A549 (cell line): ENCODE results near the gene WHRN. TPM values are rescaled to one million over a fixed set of nuclear protein-coding genes. Genes with fewer than 3 reads are reported as not detected.
A peak's percentile ranks its signal among the peaks of the same experiment; 100 is the strongest.

ENCODE experiments used
- ATAC-seq, 2 experiments: fragments of 200-7000 bp in 1 of 2; fragments of >200 bp in 1 of 2; cut with Nextera tagmentation in 1 of 2; cut with Tn5 transposase in 1 of 2; 3 replicates each; pipeline versions ENCODE4 v1.8.0 to v1.9.1; 2018 to 2020; ENCODE audit warnings: mild to moderate bottlenecking in 1 of 2, moderate library complexity in 1 of 2
- CTCF ChIA-PET: fragments of 300-600 bp; sonication (Branson Sonifier 250); formaldehyde crosslinking; extraction: SDS; loops from one replicate; lab custom pipeline; 2021; ENCODE audit warnings: antibody characterized with exemption, inconsistent platforms; lab: Yijun Ruan, JAX
- POLR2A ChIA-PET: fragments of 350-600 bp; formaldehyde crosslinking; extraction: SDS; loops from one replicate; lab custom pipeline; 2021; ENCODE audit warnings: antibody characterized with exemption, inconsistent platforms; lab: Yijun Ruan, JAX
- DNase-seq, 2 experiments: peaks; one replicate each; pipeline versions ENCODE4 v3.0.0 to v3.0.0-alpha.2; 2011 to 2016; ENCODE audit warnings: low read depth in 1 of 2, low spot score in 1 of 2
- FAIRE-seq: peaks from 2 replicates; lab custom pipeline; 2011; peaks lifted over from hg19 to GRCh38; lab: Jason Lieb, UNC
- H3K27ac ChIP-seq, 2 experiments: fragments of >200 bp; sonication (Bioruptor Twin); formaldehyde crosslinking; 3 replicates each; pipeline ENCODE4 v1.5.1; 2016 to 2017
- H3K4me1 ChIP-seq: fragments of >200 bp; sonication (Bioruptor Twin); formaldehyde crosslinking; 3 replicates; pipeline ENCODE4 v1.6.1; 2016
- H3K4me2 ChIP-seq: fragments of >200 bp; sonication (Bioruptor Twin); formaldehyde crosslinking; 3 replicates; pipeline ENCODE4 v1.6.1; 2016
- H3K4me3 ChIP-seq: fragments of >200 bp; sonication (Bioruptor Twin); formaldehyde crosslinking; 3 replicates; pipeline ENCODE4 v1.5.1; 2016
- H3K9me3 ChIP-seq: fragments of >200 bp; sonication (Bioruptor Twin); formaldehyde crosslinking; 3 replicates; pipeline ENCODE4 v1.6.1; 2016
- EHF ChIP-seq: fragments of 250-450 bp; sonication (Bioruptor Pico); IDR thresholded peaks from 2 replicates; pipeline ENCODE4 v1.5.0; 2020; ENCODE audit warnings: mild to moderate bottlenecking
- FOXS1 ChIP-seq: fragments of 250-450 bp; sonication (Bioruptor Pico); IDR thresholded peaks from 2 replicates; pipeline ENCODE4 v1.5.0; 2020; ENCODE audit warnings: mild to moderate bottlenecking, moderate library complexity
- HDAC2 ChIP-seq: fragments of 200-600 bp; sonication (generic); IDR thresholded peaks from 2 replicates; pipeline ENCODE4 v1.6.1; 2016
- HOXB5 ChIP-seq: fragments of 250-450 bp; sonication (Bioruptor Pico); IDR thresholded peaks from 2 replicates; pipeline ENCODE4 v1.5.0; 2020; ENCODE audit warnings: mild to moderate bottlenecking, moderate library complexity
- KDM5A ChIP-seq: fragments of 200-600 bp; sonication (generic); IDR thresholded peaks from 2 replicates; pipeline ENCODE4 v1.6.1; 2016; ENCODE audit warnings: antibody characterized with exemption, mild to moderate bottlenecking
- RNF2 ChIP-seq: fragments of 200-600 bp; sonication (generic); IDR thresholded peaks from 2 replicates; pipeline ENCODE4 v1.6.1; 2016; ENCODE audit warnings: low read depth, mild to moderate bottlenecking, antibody characterized with exemption, moderate library complexity, borderline replicate concordance
- ZC3H11A ChIP-seq: fragments of 450-650 bp; IDR thresholded peaks from 2 replicates; pipeline ENCODE4 v1.6.1; 2014; ENCODE audit warnings: antibody characterized with exemption, mild to moderate bottlenecking
- ZFP36 ChIP-seq: fragments of 450-650 bp; IDR thresholded peaks from 2 replicates; pipeline ENCODE4 v1.6.1; 2014; ENCODE audit warnings: borderline replicate concordance; ENCODE audit not compliant: partially characterized antibody
- WGBS: methylation state at CpG from one replicate; pipeline ENCODE4 v1.1.6; 2017; ENCODE audit errors: missing lambda C conversion rate; 5-methylcytosine and 5-hydroxymethylcytosine counted together
- polyA plus RNA-seq, 4 experiments: library from polyadenylated mRNA; depleted of rRNA in 3 of 4; stranded (reverse); fragments of >200 nt; fragmentation: RNase III in 1 of 4; extraction: RNeasy Plus Mini Kit Qiagen cat#74134 plus additional on column Dnase treatment in 1 of 4; gene quantifications; 2 replicates in 3 of 4; 3 replicates in 1 of 4; pipeline ENCODE4 v1.2.3, GENCODE V29; 2011 to 2017
- TF ChIP-seq, protein P1 (sequence below): fragments of 250-450 bp; sonication (Bioruptor Pico); IDR thresholded peaks from 2 replicates; pipeline ENCODE4 v1.5.0; 2020; ENCODE audit warnings: low read depth, mild to moderate bottlenecking, moderate library complexity
- TF ChIP-seq, protein P2 (sequence below): fragments of 250-450 bp; sonication (Bioruptor Pico); IDR thresholded peaks from 2 replicates; pipeline ENCODE4 v1.5.0; 2021; ENCODE audit warnings: mild to moderate bottlenecking, moderate library complexity, borderline replicate concordance
- TF ChIP-seq, protein P3 (sequence below): fragments of >200 bp; sonication (Bioruptor Twin); formaldehyde crosslinking; IDR thresholded peaks from 2 replicates; pipeline ENCODE4 v1.6.1; 2016
- TF ChIP-seq, protein P4 (sequence below): fragments of 150-350 bp; IDR thresholded peaks from 2 replicates; pipeline ENCODE4 v1.6.1; 2014; ENCODE audit warnings: low read depth, mild to moderate bottlenecking, low read length

Gene WHRN
- polyA plus RNA-seq, 2 of the 4 experiments (the other 2 are of a cell fraction) = 1.2 to 3.2 TPM

DNA sequence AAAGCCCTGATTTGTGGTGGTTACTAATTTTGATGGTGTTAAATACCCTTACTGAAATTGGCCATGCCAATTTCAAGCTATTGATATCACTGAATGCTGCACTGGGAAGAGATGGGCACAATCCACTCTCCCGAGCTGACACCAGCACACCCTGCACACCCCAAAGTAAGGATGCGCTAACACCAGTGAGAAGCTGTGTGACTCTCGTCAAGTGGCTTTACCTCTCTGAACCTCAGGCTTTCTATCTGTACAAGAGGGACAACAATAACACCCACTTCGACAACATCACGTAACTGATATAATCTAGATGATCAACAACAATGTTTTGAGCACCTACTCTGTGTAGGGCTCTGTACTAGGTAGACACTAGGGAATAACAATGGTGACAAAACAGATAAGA, 109.5 kb downstream of the WHRN start:
- Histone ChIP-seq H3K27ac (no peak overlapping the region), H3K4me1 (peaks cover 15% of the 10 kb centered on the region; the same call in 2 of the 3 replicates), H3K4me2 (no peak overlapping the region), H3K4me3 (no peak overlapping the region), H3K9me3 (no peaks in the 10 kb centered on the region)
- no peak for ATAC-seq
- FAIRE-seq = no peak
- WGBS = 94% methylated on average over 5 of the region's 5 CpGs
- no peak for DNase-seq
- ChIA-PET POLR2A (interaction anchor here (0.7 kb wide), 1 partner anchor 258 kb away, joined by 3 read pairs; no protein-coding TSS in a partner anchor), CTCF (interaction anchor here (1.4 to 3.4 kb wide), 7 partner anchors 9 to 619 kb away, joined by 3 to 25 read pairs (median 4); partner anchors contain the start of gene COL27A1)
- TF ChIP-seq, protein P1, sequence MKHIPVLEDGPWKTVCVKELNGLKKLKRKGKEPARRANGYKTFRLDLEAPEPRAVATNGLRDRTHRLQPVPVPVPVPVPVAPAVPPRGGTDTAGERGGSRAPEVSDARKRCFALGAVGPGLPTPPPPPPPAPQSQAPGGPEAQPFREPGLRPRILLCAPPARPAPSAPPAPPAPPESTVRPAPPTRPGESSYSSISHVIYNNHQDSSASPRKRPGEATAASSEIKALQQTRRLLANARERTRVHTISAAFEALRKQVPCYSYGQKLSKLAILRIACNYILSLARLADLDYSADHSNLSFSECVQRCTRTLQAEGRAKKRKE (CRISPR knock-in tag) = no peak
- no peak for TF ChIP-seq KDM5A
- TF ChIP-seq ZFP36 = peak; percentile 50

DNA sequence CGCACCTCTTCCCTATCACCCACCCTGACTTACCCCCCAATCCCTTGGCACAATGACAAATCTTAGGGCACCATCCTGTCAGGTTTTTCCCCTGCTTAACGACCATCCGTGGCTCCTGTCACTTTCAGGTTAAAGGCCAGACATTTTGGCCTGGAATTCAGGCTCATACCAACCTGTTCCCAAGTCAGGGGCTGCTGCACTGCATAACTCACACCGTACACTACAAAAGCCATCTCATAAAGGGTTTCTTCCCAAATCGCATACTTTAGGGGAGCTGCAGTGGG, 110.0 kb downstream of the WHRN start:
- H3K4me1 ChIP-seq = peaks cover 15% of the 10 kb centered on the region; the same call in 2 of the 3 replicates
- ChIA-PET CTCF (interaction anchor here (1.4 to 3.4 kb wide), 6 partner anchors 10 to 619 kb away, joined by 3 to 25 read pairs (median 4); partner anchors contain the start of gene COL27A1), POLR2A (no interaction called here)
- ATAC-seq = no peak
- no peaks in the 10 kb centered on the region for H3K9me3 ChIP-seq
- H3K4me3 ChIP-seq = no peak overlapping the region
- no peak overlapping the region for H3K27ac ChIP-seq
- no peak for FAIRE-seq
- 60% methylated on average over 5 of the region's 5 CpGs for WGBS
- TF ChIP-seq EHF (CRISPR knock-in tag) = no peak
- no peak for TF ChIP-seq HOXB5 (CRISPR knock-in tag)
- no peak for TF ChIP-seq ZC3H11A
- no peak for TF ChIP-seq RNF2
- DNase-seq = no peak
- no peak overlapping the region for H3K4me2 ChIP-seq

DNA sequence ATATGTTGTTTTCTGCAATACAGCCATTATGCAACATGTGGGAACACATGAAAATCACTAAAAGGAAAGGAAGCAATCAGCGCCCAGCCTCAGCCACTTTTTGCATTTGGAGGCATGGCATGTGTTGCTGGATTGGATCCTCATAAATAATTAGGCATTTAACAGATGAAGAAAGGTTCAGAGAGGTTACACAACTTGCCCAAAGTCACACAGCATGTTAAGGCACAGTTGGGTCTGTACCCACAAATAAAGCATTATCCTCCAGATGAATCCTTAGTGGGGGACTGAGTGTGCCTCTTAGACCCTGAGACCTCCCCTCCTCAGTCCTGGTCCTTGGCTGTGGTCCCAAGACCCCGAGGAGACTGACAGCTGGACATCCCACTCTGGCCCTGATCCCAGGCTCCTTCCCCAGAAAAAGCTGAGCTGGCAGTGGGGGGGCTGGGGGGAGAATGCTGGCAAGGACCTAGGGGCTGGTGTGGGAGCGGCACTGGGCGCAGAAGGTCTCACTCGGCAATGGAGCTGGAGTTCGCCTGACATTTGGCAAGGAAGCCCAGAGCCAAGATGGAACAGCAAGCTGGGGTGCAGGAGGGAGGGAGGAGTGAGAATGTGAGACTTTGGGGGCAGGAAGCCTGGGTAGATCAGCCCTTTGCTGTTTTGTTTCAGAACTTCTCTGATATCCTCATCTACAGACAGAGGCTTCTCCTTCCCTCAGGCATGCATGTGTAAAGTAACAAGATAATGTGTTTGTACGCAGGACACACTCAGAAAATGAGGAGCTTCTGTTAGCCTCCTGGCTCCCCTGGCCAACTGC, 110.5 kb downstream of the WHRN start:
- DNase-seq = no peak
- Histone ChIP-seq H3K4me2 (no peak overlapping the region), H3K4me3 (no peak overlapping the region), H3K9me3 (no peaks in the 10 kb centered on the region), H3K4me1 (peaks cover 15% of the 10 kb centered on the region; the same call in 2 of the 3 replicates), H3K27ac (no peak overlapping the region)
- ChIA-PET CTCF (interaction anchor here (1.4 to 3.4 kb wide), 5 partner anchors 11 to 620 kb away, joined by 3 to 25 read pairs (median 5); partner anchors contain the start of gene COL27A1), POLR2A (no interaction called here)
- TF ChIP-seq ZFP36 = peak; percentile 58
- TF ChIP-seq, protein P2, sequence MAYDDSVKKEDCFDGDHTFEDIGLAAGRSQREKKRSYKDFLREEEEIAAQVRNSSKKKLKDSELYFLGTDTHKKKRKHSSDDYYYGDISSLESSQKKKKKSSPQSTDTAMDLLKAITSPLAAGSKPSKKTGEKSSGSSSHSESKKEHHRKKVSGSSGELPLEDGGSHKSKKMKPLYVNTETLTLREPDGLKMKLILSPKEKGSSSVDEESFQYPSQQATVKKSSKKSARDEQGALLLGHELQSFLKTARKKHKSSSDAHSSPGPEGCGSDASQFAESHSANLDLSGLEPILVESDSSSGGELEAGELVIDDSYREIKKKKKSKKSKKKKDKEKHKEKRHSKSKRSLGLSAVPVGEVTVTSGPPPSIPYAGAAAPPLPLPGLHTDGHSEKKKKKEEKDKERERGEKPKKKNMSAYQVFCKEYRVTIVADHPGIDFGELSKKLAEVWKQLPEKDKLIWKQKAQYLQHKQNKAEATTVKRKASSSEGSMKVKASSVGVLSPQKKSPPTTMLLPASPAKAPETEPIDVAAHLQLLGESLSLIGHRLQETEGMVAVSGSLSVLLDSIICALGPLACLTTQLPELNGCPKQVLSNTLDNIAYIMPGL (CRISPR knock-in tag) = no peak
- no peak for TF ChIP-seq HDAC2
- TF ChIP-seq, protein P3, sequence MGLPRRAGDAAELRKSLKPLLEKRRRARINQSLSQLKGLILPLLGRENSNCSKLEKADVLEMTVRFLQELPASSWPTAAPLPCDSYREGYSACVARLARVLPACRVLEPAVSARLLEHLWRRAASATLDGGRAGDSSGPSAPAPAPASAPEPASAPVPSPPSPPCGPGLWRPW = no peak
- TF ChIP-seq RNF2 = no peak
- TF ChIP-seq, protein P4, sequence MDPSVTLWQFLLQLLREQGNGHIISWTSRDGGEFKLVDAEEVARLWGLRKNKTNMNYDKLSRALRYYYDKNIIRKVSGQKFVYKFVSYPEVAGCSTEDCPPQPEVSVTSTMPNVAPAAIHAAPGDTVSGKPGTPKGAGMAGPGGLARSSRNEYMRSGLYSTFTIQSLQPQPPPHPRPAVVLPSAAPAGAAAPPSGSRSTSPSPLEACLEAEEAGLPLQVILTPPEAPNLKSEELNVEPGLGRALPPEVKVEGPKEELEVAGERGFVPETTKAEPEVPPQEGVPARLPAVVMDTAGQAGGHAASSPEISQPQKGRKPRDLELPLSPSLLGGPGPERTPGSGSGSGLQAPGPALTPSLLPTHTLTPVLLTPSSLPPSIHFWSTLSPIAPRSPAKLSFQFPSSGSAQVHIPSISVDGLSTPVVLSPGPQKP = no peak
- TF ChIP-seq FOXS1 = no peak
- WGBS = 83% methylated on average over 7 of the region's 7 CpGs
- FAIRE-seq = no peak
- no peak for ATAC-seq
